ENCODE measurements around the gene FAM174C.

Gene FAM174C

GRCh38 chr19:1275976-1276627 is 772 bp downstream of the FAM174C start:
- DNase-seq = no peak

- no peak for DNase-seq
Observed at GRCh38 chr19:1276628-1277022, 1.3 kb downstream of the FAM174C start.

DNA sequence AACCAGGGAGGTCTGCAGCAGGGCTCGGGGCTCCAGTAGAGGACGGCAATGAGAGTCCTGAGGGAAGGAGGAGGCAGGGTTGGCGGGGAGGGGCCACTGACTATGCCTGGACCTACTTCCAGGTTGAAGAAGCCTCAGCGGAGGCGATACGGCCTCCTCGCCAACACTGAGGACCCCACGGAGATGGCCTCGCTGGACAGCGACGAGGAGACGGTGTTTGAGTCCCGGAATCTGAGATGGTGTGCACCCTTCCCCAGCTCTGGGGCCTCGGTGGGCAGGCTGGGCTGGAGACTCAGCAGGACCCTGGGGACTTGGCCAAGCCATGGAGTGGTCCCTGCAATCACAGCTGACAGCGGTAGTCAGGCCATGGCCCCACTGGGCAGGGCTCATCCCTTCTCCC is 1.7 kb downstream of the FAM174C start:
- no peak for DNase-seq

GRCh38 chr19:1278074-1278473 is 2.7 kb downstream of the FAM174C start:
- DNase-seq = no peak

- DNase-seq = no peak
Observed at GRCh38 chr19:1278713-1279660, 3.7 kb downstream of the FAM174C start.

- peak; percentile 90 for DNase-seq
Observed at GRCh38 chr19:1279782-1280341, 4.5 kb downstream of the FAM174C start.

GRCh38 chr19:1280636-1281568 is 5.6 kb downstream of the FAM174C start:
- DNase-seq = no peak

DNA sequence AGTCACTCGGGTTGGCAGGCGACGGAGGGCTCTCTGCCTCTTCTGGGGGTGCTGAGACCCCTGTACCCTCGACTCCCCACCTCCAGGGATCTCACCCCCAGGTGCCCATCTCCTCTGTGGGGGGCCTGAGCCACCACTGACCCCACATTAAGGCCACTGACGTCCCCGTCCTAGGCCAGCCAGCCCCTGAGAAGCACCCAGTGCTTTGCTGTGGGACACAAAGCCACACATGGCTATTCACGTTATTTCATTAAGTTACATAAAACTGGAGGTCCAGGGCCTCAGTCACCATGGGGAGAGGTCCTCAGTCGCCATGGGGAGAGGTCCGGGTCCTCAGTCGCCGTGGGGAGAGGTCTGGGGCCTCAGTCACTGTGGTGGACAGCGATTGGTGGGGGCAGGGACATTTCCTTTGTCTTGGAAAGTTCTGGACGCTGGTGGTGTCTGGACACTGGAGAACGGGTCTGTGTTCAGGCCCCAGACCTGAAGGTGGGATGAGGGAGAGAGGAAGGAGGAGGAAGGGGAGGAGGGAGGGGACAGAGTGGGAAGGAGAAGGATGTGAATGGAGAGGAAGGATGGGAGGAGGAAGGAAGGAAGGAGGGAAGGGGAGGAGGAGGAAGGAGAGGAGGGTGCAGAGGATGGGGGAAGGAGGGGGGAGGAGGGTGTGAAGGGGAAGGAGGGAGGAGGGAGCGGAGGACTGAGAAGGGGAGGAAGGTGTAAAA is 6.4 kb downstream of the FAM174C start:
- no peak for DNase-seq

GRCh38 chr19:1282588-1283206 is 7.4 kb downstream of the FAM174C start:
- DNase-seq = no peak

DNA sequence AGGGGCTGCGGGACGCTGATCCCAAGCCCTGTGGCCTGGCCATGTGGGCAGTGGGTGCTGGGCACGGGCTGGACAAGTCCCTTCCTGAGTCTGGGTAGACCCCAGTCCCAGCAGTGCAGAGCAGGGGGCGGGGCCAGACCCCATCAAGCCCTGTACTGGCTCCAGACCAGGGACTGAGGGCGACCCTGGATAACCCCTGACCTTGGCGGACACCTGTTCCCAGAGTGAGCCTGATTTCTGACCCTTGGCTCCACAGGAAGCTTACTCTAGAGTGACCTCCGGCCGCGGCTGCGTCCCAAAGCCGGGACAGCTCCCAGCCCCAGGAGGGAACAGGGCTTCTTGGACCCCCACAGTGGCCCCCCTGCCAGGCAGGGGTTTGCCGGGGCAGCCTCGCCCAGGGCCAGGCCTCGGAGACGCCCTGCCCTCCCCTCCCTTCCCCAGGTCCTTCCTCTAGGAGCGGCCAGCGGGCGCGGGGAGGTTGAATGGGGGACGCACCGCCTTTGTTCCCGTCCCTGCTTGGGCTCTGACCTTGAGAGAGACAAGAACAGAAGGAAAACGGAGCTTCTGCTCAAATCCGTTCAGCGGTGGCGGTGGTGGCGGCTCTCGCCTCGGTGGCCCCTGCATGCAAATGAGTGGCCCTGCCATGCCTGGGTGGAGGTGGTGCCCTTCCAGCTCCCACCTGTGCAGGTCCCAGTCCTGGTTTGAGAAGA is 8.0 kb downstream of the FAM174C start:
- DNase-seq = no peak

- DNase-seq = no peak
Observed at GRCh38 chr19:1283917-1284292, 8.6 kb downstream of the FAM174C start.

GRCh38 chr19:1284293-1284978 is 9.1 kb downstream of the FAM174C start:
- no peak for DNase-seq

- no peak for DNase-seq
Observed at GRCh38 chr19:1284979-1285736, 9.8 kb downstream of the FAM174C start.

DNA sequence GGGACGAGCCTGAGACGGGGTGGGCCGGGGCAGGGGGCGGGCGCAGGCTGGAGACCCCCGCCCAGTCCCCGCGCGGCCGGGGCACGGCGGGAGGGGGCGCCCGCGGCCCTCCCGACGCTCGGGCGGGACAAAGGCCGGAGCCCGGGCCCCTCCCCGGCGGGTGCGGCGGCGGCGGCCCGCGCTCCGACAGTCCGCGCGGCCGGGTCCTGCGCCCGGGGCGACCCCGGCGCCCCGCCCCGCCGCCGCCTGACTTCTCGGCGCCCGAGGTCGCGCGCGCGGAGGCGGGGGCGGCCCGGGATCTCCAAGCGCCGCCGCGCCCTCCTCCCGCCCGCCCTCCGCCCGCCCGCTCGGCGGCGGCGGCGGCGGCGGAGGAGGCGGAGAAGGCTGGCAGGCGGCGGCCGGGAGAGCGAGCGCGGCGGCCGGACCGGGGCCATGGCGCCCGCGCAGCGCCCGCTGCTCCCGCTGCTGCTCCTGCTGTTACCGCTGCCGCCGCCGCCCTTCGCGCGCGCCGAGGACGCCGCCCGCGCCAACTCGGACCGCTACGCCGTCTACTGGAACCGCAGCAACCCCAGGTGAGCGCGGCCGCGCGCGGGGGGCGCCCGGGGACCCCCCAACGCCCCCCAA is 10.5 kb downstream of the FAM174C start, which contains the start of gene EFNA2:
Gene EFNA2 (plus strand): TSS at position 137 of the 624 bp plus-strand sequence. CDS start 296 bp downstream, at position 433.
- DNase-seq = no peak

- DNase-seq = no peak
Observed at GRCh38 chr19:1286487-1287353, 11.4 kb downstream of the FAM174C start.

DNA sequence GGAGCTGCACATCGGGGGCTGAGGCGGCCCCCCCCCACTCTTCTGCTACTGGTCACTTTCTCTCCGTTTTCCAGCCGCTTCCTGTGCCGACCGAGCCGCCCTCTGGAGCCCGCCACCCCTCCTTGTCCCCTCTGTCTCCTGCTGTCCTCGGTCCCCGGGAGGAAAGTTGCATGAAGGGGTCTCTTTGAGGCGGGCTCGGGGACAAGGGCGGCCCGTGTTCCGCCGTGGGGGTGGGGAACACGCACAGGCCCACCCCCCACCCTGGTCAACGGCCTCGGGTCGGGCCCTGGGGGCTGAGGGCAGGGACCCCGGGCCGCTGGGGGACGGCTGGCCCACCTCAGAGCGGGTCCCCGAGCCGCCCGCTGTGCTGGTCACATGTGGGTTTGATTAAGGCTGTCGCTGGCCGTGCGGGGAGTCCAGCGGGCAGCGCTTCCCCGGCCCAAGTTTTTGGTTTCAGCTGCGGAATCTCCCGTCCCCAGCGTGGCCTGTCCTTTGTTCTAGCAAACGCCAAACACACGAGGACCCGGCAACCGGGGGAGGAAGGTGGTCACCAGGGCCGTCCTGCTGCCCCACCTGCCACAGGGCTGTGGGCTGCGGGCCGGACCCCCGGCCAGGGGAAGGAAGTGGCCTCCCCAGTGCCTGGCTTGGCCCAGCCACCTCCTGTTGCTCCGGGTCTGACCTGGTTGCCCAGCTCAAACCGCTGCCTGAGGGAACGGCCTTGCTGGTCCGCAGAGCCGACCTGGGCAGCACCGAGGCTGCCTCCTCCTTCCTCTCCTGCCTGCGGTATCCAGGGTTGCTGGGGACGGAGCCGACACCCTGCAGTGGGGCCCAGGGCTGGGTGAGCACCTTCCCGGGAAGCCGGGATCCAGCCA is 12.3 kb downstream of the FAM174C start:
- no peak for DNase-seq

DNA sequence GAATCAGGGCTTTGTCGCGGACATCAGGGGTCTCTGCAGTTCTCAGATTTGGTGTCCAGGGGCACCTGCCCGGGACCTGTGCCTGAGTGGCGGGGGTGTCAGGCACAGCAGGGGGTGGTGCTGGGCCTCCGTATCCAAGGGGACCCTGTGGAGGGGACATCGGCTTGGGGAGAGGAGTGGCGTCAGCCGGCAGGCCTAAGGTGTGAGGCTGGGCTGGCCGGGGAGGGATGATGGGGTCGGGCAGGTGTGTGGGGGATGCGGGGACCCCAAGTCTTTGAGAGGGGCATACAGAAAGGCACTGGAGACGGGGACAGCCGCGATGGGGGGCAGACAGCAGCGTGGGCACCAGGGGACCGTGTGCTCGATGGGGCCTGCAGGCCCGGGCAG is 12.9 kb downstream of the FAM174C start:
- no peak for DNase-seq
